Lower leg skin (tissue), 4 donors: Measurements from ENCODE around the gene KCTD10. TPM values are rescaled to one million over a fixed set of nuclear protein-coding genes. Genes with fewer than 3 reads are reported as not detected.

Experiments
- DNase-seq, 2 donors: peaks; one replicate each; pipeline ENCODE4 v3.0.0-alpha.2; 2019; ENCODE audit warnings: low spot score in 2 of 2
- H3K4me3 ChIP-seq: fragments of 200-600 bp; sonication (generic); 2 replicates; pipeline ENCODE4 v1.5.1; 2017; ENCODE audit warnings: mild to moderate bottlenecking, low read depth; ENCODE audit not compliant: poor library complexity, severe bottlenecking
- POLR2A ChIP-seq, 2 donors: fragments of 450-650 bp; IDR thresholded peaks; one replicate each; pipeline ENCODE4 v1.6.1; 2016 to 2017; ENCODE audit warnings: antibody characterized with exemption in 2 of 2, mild to moderate bottlenecking in 1 of 2, moderate library complexity in 1 of 2
- WGBS, 2 donors: methylation state at CpG; one replicate each; pipeline ENCODE4 v1.1.5; 2018; 5-methylcytosine and 5-hydroxymethylcytosine counted together
- intact Hi-C: fragments of 100-400 bp; cut with DNase I; formaldehyde crosslinking; loops from one replicate; pipeline ENCODE4 v1.15.0; 2023; ENCODE audit warnings: low total_unique reads
- total RNA-seq, 4 donors: library from RNA; depleted of rRNA; stranded (reverse); fragments of >200 nt; gene quantifications; one replicate each; pipeline ENCODE4 v1.1.0, GENCODE V29; 2016
- TF ChIP-seq, protein P1 (sequence below), 3 donors: fragments of 450-650 bp; IDR thresholded peaks; one replicate each; pipeline ENCODE4 v1.5.1; 2016; ENCODE audit warnings: antibody characterized with exemption in 3 of 3, mild to moderate bottlenecking in 3 of 3, moderate library complexity in 2 of 3

The KCTD10 gene
- total RNA-seq, 4 donors from 2014 or later: 22.3 to 60.1 (median 44.1) TPM

DNA sequence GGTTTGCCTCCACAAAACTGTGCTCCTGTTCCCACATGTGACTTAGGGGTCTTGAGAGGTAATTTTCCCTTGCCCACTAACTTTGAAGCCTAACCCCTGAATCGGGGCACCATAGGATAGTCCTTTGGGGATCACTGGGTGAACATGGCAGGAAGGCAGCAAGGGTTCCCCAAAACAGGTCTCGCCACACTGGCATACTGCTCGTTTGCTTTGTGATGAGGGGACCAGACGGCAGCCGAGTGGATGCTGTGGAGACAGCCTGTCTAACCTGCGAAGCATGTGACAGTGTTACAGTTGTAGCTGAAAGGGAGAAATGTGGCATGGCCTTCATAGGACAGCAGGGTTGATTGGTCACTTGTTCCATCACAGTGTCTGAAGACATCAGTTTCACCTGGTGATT, 42.7 kb upstream of the KCTD10 start:
- no peak for TF ChIP-seq POLR2A (IDR thresholded peaks at IDR 0.05)
- TF ChIP-seq, protein P1, sequence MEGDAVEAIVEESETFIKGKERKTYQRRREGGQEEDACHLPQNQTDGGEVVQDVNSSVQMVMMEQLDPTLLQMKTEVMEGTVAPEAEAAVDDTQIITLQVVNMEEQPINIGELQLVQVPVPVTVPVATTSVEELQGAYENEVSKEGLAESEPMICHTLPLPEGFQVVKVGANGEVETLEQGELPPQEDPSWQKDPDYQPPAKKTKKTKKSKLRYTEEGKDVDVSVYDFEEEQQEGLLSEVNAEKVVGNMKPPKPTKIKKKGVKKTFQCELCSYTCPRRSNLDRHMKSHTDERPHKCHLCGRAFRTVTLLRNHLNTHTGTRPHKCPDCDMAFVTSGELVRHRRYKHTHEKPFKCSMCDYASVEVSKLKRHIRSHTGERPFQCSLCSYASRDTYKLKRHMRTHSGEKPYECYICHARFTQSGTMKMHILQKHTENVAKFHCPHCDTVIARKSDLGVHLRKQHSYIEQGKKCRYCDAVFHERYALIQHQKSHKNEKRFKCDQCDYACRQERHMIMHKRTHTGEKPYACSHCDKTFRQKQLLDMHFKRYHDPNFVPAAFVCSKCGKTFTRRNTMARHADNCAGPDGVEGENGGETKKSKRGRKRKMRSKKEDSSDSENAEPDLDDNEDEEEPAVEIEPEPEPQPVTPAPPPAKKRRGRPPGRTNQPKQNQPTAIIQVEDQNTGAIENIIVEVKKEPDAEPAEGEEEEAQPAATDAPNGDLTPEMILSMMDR (IDR thresholded peaks at IDR 0.05): no peak
- DNase-seq: no peak
- 82 to 89% methylated on average over 6 of the region's 6 CpGs for WGBS, 2 donors
- no peak overlapping the region for H3K4me3 ChIP-seq
- intact Hi-C loops: no loop called here

DNA sequence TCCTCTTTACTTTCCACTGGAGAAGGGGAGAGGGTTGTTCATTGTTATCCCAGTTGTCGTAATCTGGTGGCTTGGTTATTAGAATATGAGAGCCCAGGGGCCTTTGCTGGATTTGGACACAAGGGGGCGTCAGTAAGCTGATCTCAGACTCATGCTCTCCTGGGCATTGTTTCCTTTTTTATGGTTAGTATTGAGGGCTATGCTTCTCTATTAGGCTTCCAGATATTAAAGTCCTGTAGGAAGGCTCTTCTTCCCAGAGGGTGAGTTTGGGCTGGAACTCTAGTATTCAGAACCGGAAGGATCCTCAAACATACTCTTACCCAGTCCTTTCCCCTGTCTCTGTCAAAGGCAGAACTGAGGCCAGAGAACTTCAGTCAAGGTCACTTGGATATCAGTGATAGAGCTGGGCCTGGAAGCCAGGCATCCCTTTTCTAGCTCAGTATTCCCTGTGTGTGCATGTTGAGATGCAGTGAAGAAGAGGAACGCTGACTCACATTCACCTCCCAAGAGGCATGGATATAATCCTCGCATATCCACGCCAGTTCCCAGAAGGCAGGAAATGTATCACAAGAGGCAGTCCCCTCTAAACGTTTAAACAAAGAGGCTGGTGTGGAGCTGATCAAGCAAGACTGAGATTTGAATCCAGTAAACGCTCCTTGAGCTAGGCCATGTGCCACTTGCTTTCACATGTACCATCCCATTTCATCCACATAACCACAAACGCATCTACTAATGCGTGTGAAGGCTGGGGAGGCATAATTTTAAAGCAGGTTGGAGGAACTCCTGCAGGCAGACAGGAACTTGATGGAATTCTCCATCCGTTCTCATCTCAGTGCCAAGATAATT, 41.9 kb upstream of the KCTD10 start:
- DNase-seq: peak in 1 of 2 donors; percentile 39
- intact Hi-C loops: no loop called here
- H3K4me3 ChIP-seq: no peak overlapping the region
- TF ChIP-seq, protein P1 (IDR thresholded peaks at IDR 0.05): no peak
- no peak for TF ChIP-seq POLR2A (IDR thresholded peaks at IDR 0.05)
- 62 to 63% methylated on average over 11 of the region's 11 CpGs for WGBS, 2 donors

DNA sequence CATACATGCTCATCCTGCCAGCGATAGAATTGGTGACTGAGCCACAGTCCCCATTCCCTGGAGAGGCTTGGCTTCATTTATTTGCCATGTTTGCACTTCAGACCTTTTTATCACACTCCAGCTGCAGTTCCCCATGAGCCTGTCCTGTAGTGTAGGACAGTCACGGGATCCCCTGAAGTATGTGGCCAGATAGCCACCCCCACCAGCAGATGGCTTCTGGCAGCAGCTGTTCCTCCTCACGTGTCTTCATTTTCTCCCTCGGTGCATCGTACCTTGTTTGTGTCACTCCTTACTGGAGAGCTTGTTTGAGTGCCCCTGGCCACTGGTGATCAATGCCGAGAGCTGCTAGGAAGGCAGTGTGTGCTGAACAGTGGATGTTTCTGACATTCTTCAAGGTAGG, 40.5 kb upstream of the KCTD10 start:
- intact Hi-C loops: no loop called here
- no peak overlapping the region for H3K4me3 ChIP-seq
- 68 to 82% methylated on average over 6 of the region's 6 CpGs for WGBS, 2 donors
- TF ChIP-seq, protein P1 (IDR thresholded peaks at IDR 0.05): no peak
- no peak for TF ChIP-seq POLR2A (IDR thresholded peaks at IDR 0.05)
- DNase-seq: no peak

DNA sequence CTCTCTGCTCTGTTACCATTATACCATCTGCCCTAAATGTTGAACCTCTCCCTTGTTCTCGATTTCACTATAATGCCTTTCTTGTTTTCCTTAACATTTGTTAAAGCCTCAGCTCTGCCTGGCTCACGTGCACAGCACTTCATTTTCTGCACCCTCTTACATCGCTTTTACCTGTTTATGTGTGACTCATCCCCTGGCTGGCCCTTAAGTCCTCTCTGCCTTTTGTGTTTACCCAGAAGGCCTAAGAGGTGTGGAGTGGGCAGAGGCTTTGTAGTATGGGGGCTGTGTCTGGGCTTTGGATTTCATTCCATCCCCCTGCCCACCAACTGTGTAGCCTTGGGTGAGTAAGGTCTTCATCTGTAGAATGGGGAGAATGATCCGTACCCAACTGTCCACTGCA, 36.9 kb upstream of the KCTD10 start:
- no peak for DNase-seq
- H3K4me3 ChIP-seq: no peak overlapping the region
- TF ChIP-seq, protein P1 (IDR thresholded peaks at IDR 0.05): no peak
- no peak for TF ChIP-seq POLR2A (IDR thresholded peaks at IDR 0.05)
- intact Hi-C loops: no loop called here
- 93% methylated on average over 4 of the region's 4 CpGs for WGBS, 2 donors

DNA sequence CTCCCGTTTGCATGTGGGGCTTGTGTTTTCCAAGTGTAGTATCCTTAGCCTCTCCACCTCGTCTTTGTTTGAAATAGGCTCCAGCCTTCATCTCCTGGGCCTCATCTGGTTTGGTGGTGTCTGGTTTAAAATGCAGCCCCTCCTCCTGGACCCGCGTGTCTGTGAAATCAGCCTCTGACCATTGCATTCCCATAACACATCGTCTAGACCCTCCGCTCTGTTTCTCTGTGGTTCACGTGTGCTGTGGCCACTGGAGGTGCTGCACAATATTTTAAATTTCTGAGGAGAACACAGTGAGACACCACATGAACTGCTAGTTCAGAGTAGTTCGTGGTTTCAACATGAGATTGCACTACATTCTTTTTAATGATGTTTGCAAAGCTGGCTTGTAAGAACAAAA, 36.0 kb upstream of the KCTD10 start:
- no peak overlapping the region for H3K4me3 ChIP-seq

More for the DNA sequence above, 36.0 kb upstream of the KCTD10 start:
- WGBS, 2 donors: 78 to 81% methylated on average over 8 of the region's 8 CpGs
- no peak for TF ChIP-seq POLR2A (IDR thresholded peaks at IDR 0.05)
- TF ChIP-seq, protein P1 (IDR thresholded peaks at IDR 0.05): no peak
- intact Hi-C loops: no loop called here
- no peak for DNase-seq
